ENCODE data around the gene ARHGAP26. TPM values are rescaled to one million over a fixed set of nuclear protein-coding genes. Genes with fewer than 3 reads are reported as not detected.

Gene ARHGAP26
- total RNA-seq, 1 donor from 2014 or later = 8.9 TPM

DNA sequence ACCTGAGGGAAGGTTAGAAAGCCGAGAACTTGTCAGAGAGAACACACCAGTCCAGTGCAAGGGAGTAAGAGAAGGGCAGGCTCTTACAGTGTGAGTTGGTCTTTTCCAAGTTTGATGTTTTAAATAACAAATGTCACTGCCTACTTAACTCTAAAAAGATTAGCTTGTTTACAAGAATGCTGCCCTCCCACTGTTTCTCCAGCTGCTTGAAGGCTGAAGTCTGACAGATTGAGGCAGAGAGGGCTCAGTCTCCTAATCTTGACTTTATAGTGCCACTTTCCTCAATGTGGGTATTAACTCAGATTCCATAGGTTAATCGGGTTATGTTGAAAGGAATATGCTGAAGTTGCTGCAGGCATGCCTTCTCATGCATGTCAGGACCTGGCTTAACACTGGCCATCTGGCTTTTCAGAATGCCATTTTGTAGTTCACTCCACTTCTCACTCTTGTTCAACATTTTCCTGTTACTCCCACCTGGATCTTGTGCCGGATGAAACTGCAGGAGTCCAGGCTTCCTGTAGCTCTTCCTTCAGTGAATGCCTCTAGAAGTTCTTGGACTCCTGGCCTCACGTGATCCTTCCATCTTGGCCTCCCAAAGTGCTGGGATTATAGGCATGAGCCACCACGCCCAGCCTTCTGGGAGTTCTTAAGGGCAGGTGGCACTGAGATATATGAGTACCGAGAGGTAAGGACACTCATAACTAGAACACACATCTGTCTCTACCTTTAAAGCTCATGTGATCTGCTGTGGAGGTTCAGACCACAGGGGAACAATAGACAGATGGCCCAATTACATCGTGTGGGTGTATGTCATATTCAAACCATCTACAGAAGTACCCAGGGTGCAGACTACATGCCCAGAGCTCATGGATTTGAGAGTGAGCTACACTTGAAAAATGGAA, 249.7 kb downstream of the ARHGAP26 start:
- H3K27me3 Mint-ChIP-seq (ENCODE audit: low read depth) = no peaks in the 10 kb centered on the region
- DNase-seq (ENCODE audit: low spot score in 2 of 2, unreplicated experiment in 2 of 2) = no peak
- no peak for TF ChIP-seq CTCF (IDR thresholded peaks at IDR 0.05; ENCODE audit: unreplicated experiment)
- peaks cover 14% of the 10 kb centered on the region for H3K4me1 Mint-ChIP-seq
- H3K4me3 Mint-ChIP-seq = no peak overlapping the region
- H3K9me3 Mint-ChIP-seq = peaks cover 10% of the 10 kb centered on the region
- H3K27ac Mint-ChIP-seq = no peak overlapping the region
- H3K36me3 Mint-ChIP-seq = peaks cover 4% of the 10 kb centered on the region

GRCh38 chr5:143021595-143021994, 251.4 kb downstream of the ARHGAP26 start:
- Mint-ChIP-seq H3K4me3 (no peak overlapping the region), H3K27ac (no peak overlapping the region), H3K4me1 (peaks cover 29% of the 10 kb centered on the region), H3K9me3 (peaks cover 10% of the 10 kb centered on the region), H3K36me3 (peaks cover 4% of the 10 kb centered on the region), H3K27me3 (ENCODE audit: low read depth) (no peaks in the 10 kb centered on the region)
- TF ChIP-seq CTCF (IDR thresholded peaks at IDR 0.05; ENCODE audit: unreplicated experiment) = no peak
- DNase-seq (ENCODE audit: low spot score in 2 of 2, unreplicated experiment in 2 of 2) = no peak

- Mint-ChIP-seq H3K4me3 (no peak overlapping the region), H3K27ac (no peak overlapping the region), H3K27me3 (ENCODE audit: low read depth) (no peaks in the 10 kb centered on the region), H3K9me3 (peaks cover under 1% of the 10 kb centered on the region), H3K36me3 (peaks cover under 1% of the 10 kb centered on the region), H3K4me1 (peaks cover 17% of the 10 kb centered on the region)
- no peak for DNase-seq (ENCODE audit: low spot score in 2 of 2, unreplicated experiment in 2 of 2)
- no peak for TF ChIP-seq CTCF (IDR thresholded peaks at IDR 0.05; ENCODE audit: unreplicated experiment)
Observed at GRCh38 chr5:143023411-143024096, 253.4 kb downstream of the ARHGAP26 start.

GRCh38 chr5:143024228-143024920, 254.2 kb downstream of the ARHGAP26 start:
- H3K27me3 Mint-ChIP-seq (ENCODE audit: low read depth) = no peaks in the 10 kb centered on the region
- DNase-seq (ENCODE audit: low spot score in 2 of 2, unreplicated experiment in 2 of 2) = no peak
- H3K36me3 Mint-ChIP-seq = no peaks in the 10 kb centered on the region
- no peaks in the 10 kb centered on the region for H3K9me3 Mint-ChIP-seq
- no peak overlapping the region for H3K27ac Mint-ChIP-seq
- H3K4me1 Mint-ChIP-seq = peaks cover 17% of the 10 kb centered on the region
- TF ChIP-seq CTCF (IDR thresholded peaks at IDR 0.05; ENCODE audit: unreplicated experiment) = no peak
- no peak overlapping the region for H3K4me3 Mint-ChIP-seq

- no peak for TF ChIP-seq CTCF (IDR thresholded peaks at IDR 0.05; ENCODE audit: unreplicated experiment)
- no peak for DNase-seq (ENCODE audit: low spot score in 2 of 2, unreplicated experiment in 2 of 2)
- peaks cover 17% of the 10 kb centered on the region for H3K4me1 Mint-ChIP-seq
- no peak overlapping the region for H3K4me3 Mint-ChIP-seq
- H3K27me3 Mint-ChIP-seq (ENCODE audit: low read depth) = no peaks in the 10 kb centered on the region
- no peak overlapping the region for H3K27ac Mint-ChIP-seq
- no peaks in the 10 kb centered on the region for H3K36me3 Mint-ChIP-seq
- H3K9me3 Mint-ChIP-seq = no peaks in the 10 kb centered on the region
Observed at GRCh38 chr5:143025376-143025775, 255.2 kb downstream of the ARHGAP26 start.

Data from mesothelial cell of epicardium (in vitro differentiated cells).